H1 (cell line): ENCODE results near the gene VARS2. TPM values are rescaled to one million over a fixed set of nuclear protein-coding genes. Genes with fewer than 3 reads are reported as not detected.

Experiments
- EZH2 ChIP-seq: fragments of 200-600 bp; sonication (generic); IDR thresholded peaks from 2 replicates; pipeline ENCODE4 v1.7.1; 2012; ENCODE audit warnings: low read depth, mild to moderate bottlenecking, moderate library complexity, low read length, inconsistent platforms; ENCODE audit not compliant: severe bottlenecking
- HDAC6 ChIP-seq: IDR thresholded peaks from one replicate; pipeline ENCODE4 v1.7.1; 2012; ENCODE audit warnings: low read depth, mild to moderate bottlenecking, inconsistent platforms, low read length, moderate library complexity
- RNF2 ChIP-seq: fragments of 200-900, 300-1000 bp; sonication (generic); IDR thresholded peaks from 2 replicates; pipeline ENCODE4 v1.7.1; 2016; ENCODE audit warnings: borderline replicate concordance, low read depth, mild to moderate bottlenecking, antibody characterized with exemption, low read length; ENCODE audit not compliant: poor library complexity, severe bottlenecking; ENCODE audit errors: missing control alignments
- ZNF274 ChIP-seq: IDR thresholded peaks from 2 replicates; pipeline ENCODE4 v1.7.0; 2012; ENCODE audit warnings: low read length, borderline replicate concordance; ENCODE audit errors: extremely low read depth
- polyA plus RNA-seq, 7 experiments: library from polyadenylated mRNA; depleted of rRNA in 3 of 7; stranded (reverse) in 5 of 7; unstranded in 2 of 7; fragments of >200 nt in 5 of 7; fragments of 200-250 nt in 2 of 7; gene quantifications; 1 replicate in 5 of 7; 2 replicates in 1 of 7; 4 replicates in 1 of 7; pipeline versions ENCODE4 v1.2.1 to v1.2.3, GENCODE V29; 2011 to 2013; ENCODE audit warnings: missing spikeins in 2 of 7, mixed read lengths in 2 of 7
- total RNA-seq: library from RNA; stranded (reverse); fragmentation: NEBNext Ultra II Directional; extraction: Animal tissue kit (Norgen Biotek cat#: 25700); gene quantifications from 2 replicates; pipeline ENCODE4 v1.2.1, GENCODE V29; 2021

VARS2 gene
- total and polyA plus RNA-seq, 2 of the 8 experiments (the other 6 are each of a cell fraction or from before 2014, with no cell fraction given), result 26.8 to 47.7 TPM

DNA sequence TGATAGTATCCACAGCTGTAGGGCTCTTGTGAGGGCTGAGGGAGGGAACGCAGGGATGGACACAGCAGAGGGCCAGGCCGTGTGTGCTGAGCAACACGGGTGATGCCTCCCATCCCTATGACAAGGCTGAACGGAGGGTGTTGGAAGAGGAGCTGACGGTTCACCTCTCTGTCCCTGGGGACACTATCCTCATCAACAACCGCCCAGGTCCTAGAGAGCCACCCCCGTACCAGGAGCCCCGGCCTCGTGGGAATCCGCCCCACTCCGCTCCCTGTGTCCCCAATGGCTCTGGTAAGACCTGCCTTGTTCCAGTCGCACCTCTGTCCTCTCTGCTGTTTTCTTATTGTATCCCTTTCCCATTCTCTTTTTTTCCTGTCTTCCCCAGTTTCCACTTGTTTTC is 19.7 kb upstream of the VARS2 start (continued):
- TF ChIP-seq EZH2 (no peak), RNF2 (no peak), HDAC6 (no peak), ZNF274 (no peak)
